ENCODE measurements around the gene RBMS2.

The RBMS2 gene

GRCh38 chr12:56589783-56590182 lies 68.2 kb downstream of the RBMS2 start:
- DNase-seq = no peak

GRCh38 chr12:56590237-56590830 lies 68.7 kb downstream of the RBMS2 start:
- no peak for DNase-seq

GRCh38 chr12:56591126-56591525 lies 69.5 kb downstream of the RBMS2 start:
- no peak for DNase-seq

- no peak for DNase-seq
Measured at GRCh38 chr12:56591961-56592360, 70.3 kb downstream of the RBMS2 start.

GRCh38 chr12:56593909-56594621 lies 72.4 kb downstream of the RBMS2 start:
- peak; percentile 55 for DNase-seq

GRCh38 chr12:56596815-56597214 lies 75.2 kb downstream of the RBMS2 start:
- DNase-seq = no peak

GRCh38 chr12:56599041-56599440 lies 77.4 kb downstream of the RBMS2 start:
- no peak for DNase-seq

GRCh38 chr12:56599797-56600196 lies 78.2 kb downstream of the RBMS2 start:
- no peak for DNase-seq

GRCh38 chr12:56600753-56601152 lies 79.1 kb downstream of the RBMS2 start:
- no peak for DNase-seq

GRCh38 chr12:56601503-56601902 lies 79.9 kb downstream of the RBMS2 start:
- peak; percentile 11 for DNase-seq

- no peak for DNase-seq
Measured at GRCh38 chr12:56602239-56602638, 80.6 kb downstream of the RBMS2 start.

GRCh38 chr12:56604355-56604754 lies 82.7 kb downstream of the RBMS2 start:
- DNase-seq = no peak

GRCh38 chr12:56614627-56615026 lies 93.0 kb downstream of the RBMS2 start:
- no peak for DNase-seq

- DNase-seq = no peak
Measured at GRCh38 chr12:56616244-56616643, 94.6 kb downstream of the RBMS2 start.

- no peak for DNase-seq
Measured at GRCh38 chr12:56616925-56617324, 95.3 kb downstream of the RBMS2 start.

GRCh38 chr12:56622535-56622934 lies 100.9 kb downstream of the RBMS2 start:
- DNase-seq = no peak

- no peak for DNase-seq
Measured at GRCh38 chr12:56626701-56627100, 105.1 kb downstream of the RBMS2 start.

- peak; percentile 57 for DNase-seq
Measured at GRCh38 chr12:56628671-56629458, 107.2 kb downstream of the RBMS2 start.

GRCh38 chr12:56629459-56630179 lies 108.0 kb downstream of the RBMS2 start:
- peak; percentile 49 for DNase-seq

- DNase-seq = peak; percentile 88
Measured at GRCh38 chr12:56630180-56630632, 108.6 kb downstream of the RBMS2 start, which contains the start of gene BAZ2A. BAZ2A (minus strand) TSS chr12:56630326; CDS start chr12:56617530, 12,796 bp downstream.

- DNase-seq = peak; percentile 43
Measured at GRCh38 chr12:56631790-56632700, 110.4 kb downstream of the RBMS2 start.

Data from stimulated activated CD4-positive, alpha-beta T cell treated with anti-CD3 and anti-CD28 coated beads, Interleukin-1b, Interleukin-23, amount 100 ng/mL, for 48 hours (primary cell).